Peyer's patch (tissue), 4 donors: ENCODE results near the gene SELENOT.

ENCODE experiments used
- CTCF ChIP-seq, 6 experiments: fragments of 450-650 bp in 4 of 6; fragments of 200-600 bp in 2 of 6; sonication (generic) in 1 of 6; IDR thresholded peaks; one replicate each; pipeline ENCODE4 v1.5.1; 2017 to 2019; ENCODE audit warnings: antibody characterized with exemption in 6 of 6, mild to moderate bottlenecking in 3 of 6, moderate library complexity in 1 of 6
- POLR2A ChIP-seq, 2 donors: fragments of 450-650 bp; IDR thresholded peaks; one replicate each; pipeline ENCODE4 v1.5.1; 2017; ENCODE audit warnings: antibody characterized with exemption in 2 of 2, mild to moderate bottlenecking in 2 of 2, moderate library complexity in 2 of 2

DNA sequence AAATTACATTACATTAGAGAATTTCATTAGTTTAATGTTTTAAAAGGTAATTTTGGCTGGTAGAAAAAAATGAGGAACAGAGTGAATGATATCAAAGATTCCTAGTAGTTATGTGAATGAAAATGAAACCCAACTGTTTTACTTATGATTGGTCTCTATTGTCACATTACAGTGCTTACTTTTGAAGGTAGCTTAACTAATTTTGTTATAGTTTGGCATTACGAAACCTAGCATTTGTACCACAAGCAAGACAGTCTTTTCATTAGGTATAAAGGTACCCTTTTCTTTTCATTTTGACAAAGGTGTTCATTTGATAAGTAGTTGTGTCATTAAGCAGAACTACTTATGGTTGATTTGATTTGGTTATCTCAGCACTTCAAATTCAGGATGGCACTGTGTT, 6.9 kb downstream of the SELENOT start:
- TF ChIP-seq CTCF (IDR thresholded peaks at IDR 0.05), result no peak
- TF ChIP-seq POLR2A (IDR thresholded peaks at IDR 0.05), result no peak
